ENCODE data around the gene KCNK5.

Gene KCNK5

GRCh38 chr6:39197922-39198500 lies 31.3 kb downstream of the KCNK5 start:
- peak; percentile 24 for DNase-seq (ENCODE audit: low spot score)

- peak; percentile 28 for DNase-seq (ENCODE audit: low spot score)
These were observed 31.8 kb downstream of the KCNK5 start for GRCh38 chr6:39197521-39197920.

GRCh38 chr6:39196673-39197091 lies 32.6 kb downstream of the KCNK5 start:
- no peak for DNase-seq (ENCODE audit: low spot score)

- no peak for DNase-seq (ENCODE audit: low spot score)
These were observed 33.4 kb downstream of the KCNK5 start for GRCh38 chr6:39195792-39196385.

- DNase-seq (ENCODE audit: low spot score), result no peak
These were observed 34.8 kb downstream of the KCNK5 start for GRCh38 chr6:39194466-39194865.

GRCh38 chr6:39193201-39193791 lies 36.0 kb downstream of the KCNK5 start:
- no peak for DNase-seq (ENCODE audit: low spot score)

GRCh38 chr6:39192736-39193135 lies 36.5 kb downstream of the KCNK5 start:
- DNase-seq (ENCODE audit: low spot score), result no peak

GRCh38 chr6:39191236-39191930 lies 37.9 kb downstream of the KCNK5 start:
- no peak for DNase-seq (ENCODE audit: low spot score)

- no peak for DNase-seq (ENCODE audit: low spot score)
These were observed 38.6 kb downstream of the KCNK5 start for GRCh38 chr6:39190545-39191235.

GRCh38 chr6:39189915-39190544 lies 39.2 kb downstream of the KCNK5 start:
- DNase-seq (ENCODE audit: low spot score), result peak; percentile 56

GRCh38 chr6:39189131-39189530 lies 40.1 kb downstream of the KCNK5 start:
- DNase-seq (ENCODE audit: low spot score), result no peak

GRCh38 chr6:39188571-39188970 lies 40.7 kb downstream of the KCNK5 start:
- DNase-seq (ENCODE audit: low spot score), result no peak

GRCh38 chr6:39188098-39188450 lies 41.2 kb downstream of the KCNK5 start:
- no peak for DNase-seq (ENCODE audit: low spot score)

GRCh38 chr6:39184906-39185580 lies 44.2 kb downstream of the KCNK5 start:
- no peak for DNase-seq (ENCODE audit: low spot score)

GRCh38 chr6:39182604-39183003 lies 46.7 kb downstream of the KCNK5 start:
- DNase-seq (ENCODE audit: low spot score), result no peak

GRCh38 chr6:39181826-39182225 lies 47.4 kb downstream of the KCNK5 start:
- DNase-seq (ENCODE audit: low spot score), result no peak

- DNase-seq (ENCODE audit: low spot score), result no peak
These were observed 47.9 kb downstream of the KCNK5 start for GRCh38 chr6:39181333-39181732.

GRCh38 chr6:39178804-39179203 lies 50.5 kb downstream of the KCNK5 start:
- no peak for DNase-seq (ENCODE audit: low spot score)

- DNase-seq (ENCODE audit: low spot score), result no peak
These were observed 51.0 kb downstream of the KCNK5 start for GRCh38 chr6:39178235-39178634.

- DNase-seq (ENCODE audit: low spot score), result no peak
These were observed 52.1 kb downstream of the KCNK5 start for GRCh38 chr6:39177130-39177529.

- no peak for DNase-seq (ENCODE audit: low spot score)
These were observed 56.0 kb downstream of the KCNK5 start for GRCh38 chr6:39173270-39173669.

- no peak for DNase-seq (ENCODE audit: low spot score)
These were observed 56.9 kb downstream of the KCNK5 start for GRCh38 chr6:39172377-39172757.
